HG03196 (cell line): Measurements from ENCODE around the gene PIANP.
"Not testable (repeated sequence)": the region's sequence is repeated elsewhere in the genome, so short reads cannot be mapped to it uniquely, and the experiment has no call there.

ENCODE experiments used
- ATAC-seq: cut with Tn5 transposase; IDR thresholded peaks from one replicate; pipeline ENCODE4 v1.9.1; 2021; ENCODE audit not compliant: unreplicated experiment

The PIANP gene, protein sequence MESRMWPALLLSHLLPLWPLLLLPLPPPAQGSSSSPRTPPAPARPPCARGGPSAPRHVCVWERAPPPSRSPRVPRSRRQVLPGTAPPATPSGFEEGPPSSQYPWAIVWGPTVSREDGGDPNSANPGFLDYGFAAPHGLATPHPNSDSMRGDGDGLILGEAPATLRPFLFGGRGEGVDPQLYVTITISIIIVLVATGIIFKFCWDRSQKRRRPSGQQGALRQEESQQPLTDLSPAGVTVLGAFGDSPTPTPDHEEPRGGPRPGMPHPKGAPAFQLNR

DNA sequence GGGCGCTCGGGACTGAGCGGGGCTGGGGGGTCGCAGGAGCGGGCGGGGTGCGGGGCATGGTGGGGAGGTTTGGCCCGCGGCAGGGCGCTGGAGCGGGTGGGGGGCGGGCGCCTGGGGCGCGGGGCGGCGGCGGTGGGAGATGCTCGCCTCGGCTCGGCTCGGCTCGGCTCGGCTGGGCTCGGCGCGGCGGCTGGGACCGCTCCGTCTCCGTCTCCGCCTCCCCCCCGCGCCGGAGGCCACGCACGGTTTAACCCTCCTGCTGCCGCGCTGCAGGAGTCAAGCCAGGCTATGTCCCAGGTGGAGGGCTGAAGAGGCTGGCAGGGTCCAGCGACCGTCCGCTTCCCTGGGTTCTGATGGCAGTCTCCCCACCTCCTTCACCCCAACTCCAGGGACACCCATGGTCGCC is at the start of gene PIANP:
TSS of gene PIANP (minus strand) at position 170 of the 406 bp plus-strand sequence. CDS start 2,754 bp downstream, outside the sequence.
- no peak for ATAC-seq

DNA sequence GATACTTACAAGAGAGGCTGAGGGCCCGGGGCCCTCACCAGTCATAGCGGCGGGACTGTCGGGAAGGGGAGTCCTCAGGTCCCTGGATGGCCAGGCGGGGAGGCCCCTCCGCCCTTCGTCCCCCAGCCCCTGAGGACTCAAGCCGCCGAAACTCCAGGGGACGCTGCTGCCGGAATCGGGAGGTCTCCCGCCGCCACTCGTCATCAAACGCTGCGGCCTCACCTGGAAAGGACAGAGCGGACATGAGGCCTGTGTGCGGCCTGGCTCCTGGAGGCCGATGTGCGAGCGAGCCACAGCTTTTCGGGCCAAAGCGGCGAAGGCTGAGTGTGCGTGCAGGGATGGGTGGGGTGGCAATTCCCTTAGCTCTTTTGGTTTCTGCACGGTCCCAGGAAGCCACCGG is 48.1 kb upstream of the PIANP start:
- no peak for ATAC-seq

DNA sequence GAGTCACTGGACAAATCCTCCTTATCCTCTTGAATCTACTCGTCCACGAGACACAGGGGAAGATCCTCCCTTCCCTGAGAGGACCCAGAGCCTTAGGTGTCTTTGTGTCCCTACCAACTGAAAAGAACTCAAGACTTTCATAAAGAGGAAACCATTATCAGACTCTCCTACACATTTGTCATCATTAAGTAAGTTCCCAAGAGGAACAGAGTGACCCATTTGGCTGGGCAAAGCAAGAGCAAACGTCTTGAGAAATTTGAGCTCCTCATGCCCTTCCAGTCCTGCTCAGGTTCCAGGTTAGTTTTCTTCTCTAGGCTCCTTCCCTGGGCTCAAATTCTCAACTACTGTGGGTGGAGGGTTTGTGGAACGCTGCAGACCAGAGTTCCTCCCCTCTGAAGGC is 46.6 kb upstream of the PIANP start:
- ATAC-seq = no peak

DNA sequence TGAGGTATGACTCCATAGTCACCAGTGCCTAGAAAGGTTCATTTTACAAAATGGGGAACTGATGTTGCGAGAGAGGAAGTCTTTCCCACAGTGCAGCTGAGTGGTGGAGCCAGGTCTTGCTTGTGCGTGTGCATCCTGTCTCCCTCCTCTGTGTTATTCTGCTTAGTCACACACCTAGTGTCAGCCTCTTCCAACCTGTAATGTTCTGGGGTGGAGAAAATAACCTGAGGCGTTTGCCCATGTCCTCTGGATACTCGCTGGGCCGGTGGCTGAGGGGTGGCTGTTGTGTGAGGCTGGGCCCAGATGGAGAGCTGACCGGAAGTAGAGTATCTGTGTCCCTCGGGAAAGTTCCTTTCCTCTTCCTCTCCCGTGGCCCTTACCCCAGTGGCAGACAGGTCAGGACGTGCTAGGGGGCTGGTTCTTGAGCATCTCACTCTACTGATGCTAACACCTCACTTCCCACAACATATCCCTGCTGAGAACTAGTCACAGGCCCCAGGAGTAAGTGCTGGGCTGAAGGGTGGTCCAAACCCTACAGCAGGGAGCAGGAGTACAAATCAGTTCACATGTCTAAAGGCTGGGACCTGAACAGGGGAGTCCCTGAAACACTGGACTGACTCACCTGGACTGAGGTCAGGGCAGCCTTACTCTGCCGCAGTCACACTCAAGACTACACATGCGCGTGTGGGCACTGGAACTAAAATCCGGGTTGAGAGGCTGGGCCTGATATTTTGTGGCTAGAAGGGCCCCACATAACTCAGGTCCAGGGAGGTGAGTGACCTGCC is 45.3 kb upstream of the PIANP start:
- no peak for ATAC-seq

DNA sequence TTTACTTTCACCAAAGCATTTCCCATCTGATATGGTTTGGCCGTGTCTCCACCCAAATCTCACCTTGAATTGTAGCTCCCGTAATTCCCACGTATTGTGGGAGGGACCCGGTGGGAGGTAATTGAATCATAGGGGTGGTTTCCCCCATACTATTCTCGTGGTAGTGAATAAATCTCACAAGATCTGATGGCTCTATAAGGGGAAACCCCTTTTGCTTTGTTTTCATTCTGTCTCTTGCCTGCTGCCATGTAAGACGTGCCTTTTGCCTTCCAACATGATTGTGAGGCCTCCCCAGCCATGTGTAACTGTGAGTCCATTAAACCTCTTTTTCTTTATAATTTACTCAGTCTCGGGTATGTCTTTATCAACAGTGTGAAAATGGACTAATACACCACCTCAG is 42.7 kb upstream of the PIANP start:
- ATAC-seq = not testable (repeated sequence)

DNA sequence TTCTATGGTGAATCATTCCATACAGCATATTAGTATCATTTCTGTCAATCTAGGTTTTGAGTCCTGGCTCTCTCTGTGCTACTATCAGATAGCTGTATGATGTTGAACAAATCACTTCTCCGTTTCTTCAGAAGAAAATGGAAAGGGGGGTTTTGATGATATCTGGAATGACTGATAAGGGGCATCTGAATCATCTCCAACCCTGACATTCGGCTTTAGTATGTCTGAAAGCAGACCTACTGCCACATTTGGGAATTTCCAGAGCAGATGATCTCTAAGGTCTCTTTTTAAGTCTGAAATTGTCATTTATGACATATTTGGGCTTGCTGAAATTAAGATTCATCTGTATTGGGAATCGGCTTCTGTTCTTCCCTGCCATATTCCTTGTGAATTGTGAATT is 42.2 kb upstream of the PIANP start:
- ATAC-seq = no peak

DNA sequence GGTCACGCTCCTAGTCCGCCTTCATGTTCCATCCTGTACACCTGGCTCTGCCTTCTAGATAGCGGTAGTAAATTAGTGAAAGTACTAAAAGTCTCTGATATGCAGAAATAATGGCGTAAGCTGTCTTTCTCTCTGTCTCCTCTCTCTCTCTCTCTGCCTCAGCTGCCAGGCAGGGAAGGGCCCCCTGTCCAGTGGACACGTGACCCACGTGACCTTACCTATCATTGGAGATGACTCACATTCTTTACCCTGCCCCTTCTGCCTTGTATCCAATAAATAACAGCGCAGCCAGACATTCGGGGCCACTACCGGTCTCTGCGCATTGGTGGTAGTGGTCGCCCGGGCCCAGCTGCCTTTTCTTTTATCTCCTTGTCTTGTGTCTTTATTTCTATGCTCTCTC is 41.5 kb upstream of the PIANP start:
- ATAC-seq = not testable (repeated sequence)

DNA sequence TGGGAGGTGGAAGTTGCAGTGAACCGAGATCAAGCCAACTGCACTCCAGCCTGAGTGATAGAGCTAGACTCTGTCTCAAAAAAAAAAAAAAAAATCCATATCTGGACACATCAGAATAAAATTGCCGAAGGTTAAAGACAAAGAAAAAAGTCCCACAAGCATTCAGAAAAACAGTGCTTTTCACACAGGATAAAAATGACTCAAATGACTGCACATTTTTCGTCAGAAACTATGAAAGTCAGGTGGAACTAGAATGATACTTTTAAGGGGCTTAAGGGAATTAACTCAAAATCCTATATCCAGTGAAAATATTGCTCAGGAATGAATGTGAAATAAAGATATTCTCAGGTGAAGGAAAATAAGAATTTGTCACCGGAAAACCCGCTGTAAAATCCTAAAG is 36.1 kb upstream of the PIANP start:
- no peak for ATAC-seq

DNA sequence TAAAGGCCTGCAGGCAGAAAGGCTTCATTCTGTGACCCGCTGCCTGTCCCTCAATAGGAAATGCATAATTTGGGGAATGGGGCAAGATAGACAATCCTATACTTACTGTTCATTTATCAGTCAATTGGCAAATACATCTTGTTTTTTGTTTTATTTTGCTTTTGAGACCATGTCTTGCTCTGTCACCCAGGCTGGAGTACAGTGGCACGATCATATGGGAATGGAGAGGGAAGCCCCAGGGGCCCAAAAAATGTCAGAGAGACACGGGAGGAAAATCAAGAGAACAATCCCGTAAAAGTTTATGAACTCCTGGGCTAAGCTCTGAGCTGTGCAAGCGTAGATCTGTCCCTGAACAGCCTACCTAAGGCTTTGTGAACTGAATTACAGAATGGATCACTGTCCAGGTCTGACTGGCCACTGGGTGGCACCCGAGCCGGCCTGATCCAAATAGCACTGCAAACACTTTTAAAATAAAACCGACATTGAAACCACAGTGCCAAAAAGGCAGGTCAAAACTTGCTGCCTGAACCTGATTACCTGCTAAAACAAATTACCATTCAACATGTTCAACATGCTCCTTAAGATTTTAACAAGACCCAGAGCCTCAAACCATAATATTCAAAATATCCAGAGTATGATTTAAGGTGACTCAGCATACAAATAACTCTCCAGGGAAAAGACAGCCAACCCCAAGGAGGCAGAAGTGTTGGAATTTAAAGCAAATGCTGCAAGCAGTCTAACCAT is 35.0 kb upstream of the PIANP start:
- ATAC-seq = no peak

DNA sequence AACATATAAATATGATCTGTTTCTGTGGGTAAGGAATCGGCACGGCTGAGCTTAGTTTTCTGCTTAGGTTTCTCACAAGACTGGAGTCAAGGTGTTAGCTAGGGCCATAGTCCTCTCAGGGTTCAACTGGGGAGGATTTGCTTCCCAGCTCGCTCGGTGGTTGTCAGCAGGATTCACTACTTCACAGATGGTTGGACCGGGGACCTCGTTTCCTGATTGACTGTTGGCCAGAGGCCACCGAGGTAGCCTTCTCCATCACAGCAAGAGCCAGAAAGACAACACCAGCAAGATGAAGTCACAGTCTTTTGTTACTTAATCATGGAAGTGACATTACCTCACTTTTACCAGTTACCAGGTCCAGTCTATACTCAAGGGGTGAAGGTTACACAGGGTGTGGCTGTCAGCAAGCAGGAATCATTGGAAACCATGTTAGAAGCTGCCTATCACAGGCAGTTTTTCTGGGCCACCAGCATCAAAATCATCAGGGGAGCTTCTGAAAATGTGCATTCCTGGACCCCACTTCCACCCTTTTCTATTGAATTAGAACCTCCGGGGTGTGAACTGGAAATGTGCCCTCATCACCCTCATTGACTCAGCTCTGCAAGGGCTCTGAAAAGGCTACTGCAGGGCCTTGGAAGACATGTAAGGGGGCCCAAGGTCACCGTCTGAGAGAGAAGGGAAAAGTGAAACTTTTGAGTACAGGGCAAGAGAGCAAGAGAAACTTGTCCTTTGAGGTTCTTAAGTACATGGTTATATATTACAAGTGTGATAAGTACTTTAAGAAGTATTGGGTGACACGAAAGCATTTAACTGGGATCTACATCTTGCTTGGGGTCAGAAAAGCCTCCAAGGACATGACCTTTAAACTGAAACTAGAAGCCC is 34.1 kb upstream of the PIANP start:
- ATAC-seq = no peak

DNA sequence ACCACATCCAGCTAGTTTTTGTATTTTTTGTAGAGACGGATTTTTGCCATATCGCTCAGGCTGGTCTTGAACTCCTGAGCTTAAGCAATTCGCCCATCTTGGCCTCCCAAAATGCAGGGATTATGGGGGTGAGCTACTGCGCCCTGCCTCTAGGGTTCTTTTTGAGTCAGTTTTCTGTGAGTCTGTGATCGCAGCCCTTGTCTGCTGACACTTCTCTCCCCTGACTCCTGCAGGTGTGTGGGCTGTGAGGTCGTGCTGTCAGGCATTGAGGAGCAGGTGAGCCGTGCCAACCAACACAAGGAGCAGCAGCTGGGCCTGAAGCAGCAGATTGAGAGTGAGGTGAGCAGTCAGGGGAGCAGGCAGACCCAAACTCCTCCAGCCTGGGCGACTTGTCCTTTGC is 29.6 kb upstream of the PIANP start:
- ATAC-seq = no peak

DNA sequence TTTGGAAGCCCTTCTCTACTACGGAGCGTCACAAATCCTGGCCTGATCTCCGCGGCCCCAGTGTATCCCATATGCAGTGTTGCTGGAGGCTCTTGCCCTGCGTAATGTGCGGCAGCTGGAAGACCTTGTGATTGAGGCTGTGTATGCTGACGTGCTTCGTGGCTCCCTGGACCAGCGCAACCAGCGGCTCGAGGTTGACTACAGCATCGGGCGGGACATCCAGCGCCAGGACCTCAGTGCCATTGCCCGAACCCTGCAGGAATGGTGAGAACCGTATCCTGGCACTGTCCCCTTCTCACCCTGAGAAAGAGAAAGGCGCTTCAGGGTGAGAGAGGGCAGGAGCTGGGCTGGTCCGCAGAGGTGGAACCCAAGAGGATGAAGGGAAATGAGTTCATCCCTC is 28.6 kb upstream of the PIANP start:
- ATAC-seq = no peak

DNA sequence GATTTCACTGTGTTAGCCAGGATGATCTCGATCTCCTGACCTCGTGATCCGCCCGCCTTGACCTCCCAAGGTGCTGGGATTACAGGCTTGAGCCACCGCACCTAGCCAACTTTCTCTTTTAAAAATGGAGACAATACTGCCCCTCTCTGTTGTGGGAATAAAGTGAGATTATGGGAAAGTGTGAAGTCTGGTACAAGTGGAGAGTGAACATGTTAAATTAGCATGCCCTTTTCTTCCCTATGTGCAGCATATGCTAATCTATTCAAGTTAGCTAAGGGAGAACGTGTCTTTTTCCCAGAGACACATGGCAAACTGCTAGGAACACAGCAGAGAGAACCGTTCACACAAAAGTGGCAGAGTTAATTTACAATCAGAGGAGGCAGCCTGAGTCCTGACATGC is 24.7 kb upstream of the PIANP start:
- no peak for ATAC-seq

DNA sequence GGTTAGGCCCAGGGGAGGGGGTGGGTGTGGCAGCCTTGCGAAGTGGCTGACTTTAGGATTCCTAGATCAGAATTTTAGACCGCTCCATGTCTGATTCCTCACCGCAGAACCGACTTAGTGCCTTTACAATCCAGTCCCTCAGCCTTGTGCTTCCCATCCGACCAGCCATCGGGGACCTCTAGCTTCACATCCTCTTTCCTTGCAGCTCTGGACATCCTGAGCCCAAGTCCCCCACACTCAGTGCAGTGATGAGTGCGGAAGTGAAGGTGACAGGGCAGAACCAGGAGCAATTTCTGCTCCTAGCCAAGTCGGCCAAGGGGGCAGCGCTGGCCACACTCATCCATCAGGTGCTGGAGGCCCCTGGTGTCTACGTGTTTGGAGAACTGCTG is 23.8 kb upstream of the PIANP start:
- ATAC-seq = no peak

DNA sequence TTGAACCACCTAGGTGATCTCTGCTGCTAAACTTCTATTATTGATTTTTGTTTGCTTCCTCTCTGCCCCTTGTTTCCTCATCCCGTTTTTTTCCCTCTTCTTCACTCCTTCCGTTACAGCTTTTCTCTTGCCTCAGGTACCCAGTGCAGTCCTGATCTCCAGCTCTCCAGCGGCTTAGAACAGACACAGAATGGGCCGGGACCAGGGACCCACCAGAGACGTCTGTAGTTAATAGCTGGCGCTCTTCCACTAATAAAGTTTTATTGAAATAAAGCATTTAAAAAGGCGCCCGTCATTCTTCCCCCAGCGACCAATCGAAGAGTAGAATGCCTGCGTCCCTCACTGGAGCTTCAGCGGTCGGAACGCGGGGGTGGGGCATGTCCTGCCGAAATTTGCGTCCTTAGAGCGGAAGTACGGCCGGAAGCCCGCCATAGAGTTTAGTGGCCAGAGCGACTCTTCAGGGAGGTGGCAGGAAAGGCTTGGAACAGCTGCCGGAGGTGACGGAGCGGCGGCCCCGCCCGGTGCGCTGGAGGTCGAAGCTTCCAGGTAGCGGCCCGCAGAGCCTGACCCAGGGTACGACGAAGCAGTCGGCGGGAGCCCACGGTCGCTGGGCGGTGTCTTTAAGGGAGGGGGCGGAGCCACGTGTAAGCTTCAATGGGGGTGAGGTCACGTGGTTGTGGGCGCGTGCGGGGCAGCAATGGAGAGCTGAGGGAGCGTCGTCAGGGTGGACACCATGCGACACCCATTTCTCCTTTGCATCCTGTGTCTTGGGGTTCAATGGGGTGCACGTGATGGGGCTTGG is 23.2 kb upstream of the PIANP start, which contains the start of gene COPS7A:
TSS of gene COPS7A (plus strand) at position 440 of the 802 bp plus-strand sequence. CDS start 611 bp downstream, outside the sequence.
- ATAC-seq = peak; percentile 93

DNA sequence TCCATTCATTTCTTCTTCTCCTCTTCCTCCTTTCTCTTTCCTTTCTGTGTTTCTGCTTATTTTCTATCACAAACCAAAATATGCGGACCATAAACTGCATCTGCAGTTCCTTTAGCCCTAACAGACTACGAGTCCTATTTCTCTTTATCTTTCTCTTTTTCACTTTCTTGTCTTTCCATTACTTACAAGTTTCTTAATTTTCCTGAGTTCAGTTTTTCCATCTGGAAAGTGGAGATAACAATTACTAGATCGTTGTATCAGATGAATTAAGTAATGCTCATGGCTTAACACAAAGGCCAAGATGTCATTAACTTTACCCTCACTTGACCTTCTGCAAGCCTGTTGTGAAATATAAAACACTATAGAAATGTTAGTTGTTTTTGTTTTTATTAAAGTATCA is 22.2 kb upstream of the PIANP start:
- no peak for ATAC-seq

DNA sequence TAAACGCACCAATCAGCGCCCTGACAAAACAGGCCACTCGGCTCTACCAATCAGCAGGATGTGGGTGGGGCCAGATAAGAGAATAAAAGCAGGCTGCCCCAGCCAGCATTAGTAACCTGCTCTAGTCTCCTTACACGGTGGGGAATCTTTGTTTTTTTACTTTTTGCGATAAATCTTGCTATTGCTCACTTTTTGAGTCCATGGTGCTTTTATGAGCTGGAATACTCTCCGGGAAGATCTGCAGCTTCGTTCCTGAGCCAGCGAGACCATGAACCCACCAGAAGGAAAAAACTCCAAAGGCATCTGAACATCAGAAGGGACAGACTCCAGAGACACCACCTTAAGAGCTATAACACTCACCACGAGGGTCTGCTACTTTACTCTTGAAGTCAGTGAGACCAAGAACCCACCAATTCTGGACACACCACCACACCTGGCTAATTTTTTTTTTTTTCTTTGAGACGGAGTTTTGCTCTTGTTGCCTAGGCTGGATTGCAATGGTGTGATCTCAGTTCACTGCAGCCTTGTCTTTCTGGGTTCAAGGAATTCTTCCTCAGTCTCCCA is 16.3 kb upstream of the PIANP start:
- no peak for ATAC-seq

DNA sequence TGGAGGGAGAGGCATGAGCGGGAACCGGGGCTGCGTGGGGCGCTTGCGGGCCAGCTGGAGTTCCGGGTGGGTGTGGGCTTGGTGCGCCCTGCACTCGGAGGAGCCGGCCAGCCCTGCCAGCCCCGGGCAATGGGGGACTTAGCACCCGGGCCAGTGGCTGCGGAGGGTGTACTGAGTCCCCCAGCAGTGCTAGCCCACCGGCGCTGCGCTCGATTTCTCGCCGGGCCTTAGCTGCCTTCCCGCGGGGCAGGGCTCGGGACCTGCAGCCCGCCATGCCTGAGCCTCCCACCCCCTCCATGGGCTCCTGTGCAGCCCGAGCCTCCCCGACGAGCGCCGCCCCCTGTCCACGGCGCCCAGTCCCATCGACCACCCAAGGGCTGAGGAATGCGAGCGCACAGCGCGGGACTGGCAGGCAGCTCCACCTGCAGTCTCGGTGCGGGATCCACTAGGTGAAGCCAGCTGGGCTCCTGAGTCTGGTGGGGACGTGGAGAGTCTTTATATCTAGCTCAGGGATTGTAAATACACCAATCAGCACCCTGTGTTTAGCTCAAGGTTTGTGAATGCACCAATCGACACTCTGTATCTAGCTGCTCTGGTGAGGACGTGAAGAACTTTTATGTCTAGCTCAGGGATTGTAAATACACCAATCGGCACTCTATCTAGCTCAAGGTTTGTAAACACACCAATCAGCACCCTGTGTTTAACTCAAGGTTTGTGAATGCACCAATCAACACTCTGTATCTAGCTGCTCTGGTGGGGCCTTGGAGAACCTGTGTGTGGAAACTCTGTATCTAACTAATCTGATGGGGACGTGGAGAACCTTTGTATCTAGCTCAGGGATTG is 15.6 kb upstream of the PIANP start:
- ATAC-seq = not testable (repeated sequence)

DNA sequence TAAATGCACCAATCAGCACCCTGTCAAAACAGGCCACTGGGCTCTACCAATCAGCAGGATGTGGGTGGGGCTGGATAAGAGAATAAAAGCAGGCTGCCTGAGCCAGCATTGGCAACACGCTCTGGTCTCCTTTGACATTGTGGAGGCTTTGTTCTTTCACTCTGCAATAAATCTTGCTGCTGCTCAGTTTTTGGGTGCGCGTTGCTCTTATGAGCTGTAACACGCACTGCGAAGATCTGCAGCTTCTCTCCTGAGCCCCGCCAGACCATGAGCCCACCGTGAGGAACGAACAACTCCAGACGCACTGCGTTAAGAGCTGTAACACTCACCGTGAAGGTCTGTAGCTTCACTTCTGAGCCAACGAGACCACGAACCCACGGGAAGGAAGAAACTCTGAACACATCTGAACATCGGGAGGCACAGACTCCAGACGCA is 8.4 kb upstream of the PIANP start:
- no peak for ATAC-seq
